ENCODE results near the gene SRP68. TPM values are rescaled to one million over a fixed set of nuclear protein-coding genes. Genes with fewer than 3 reads are reported as not detected.
"Not testable (repeated sequence)": the region's sequence is repeated elsewhere in the genome, so short reads cannot be mapped to it uniquely, and the experiment has no call there.

The SRP68 gene
- total RNA-seq, 2 experiments from 2014 or later: 140 to 141 TPM

- Mint-ChIP-seq H3K27me3 (no peaks in the 10 kb centered on the region), H3K9me3 (no peaks in the 10 kb centered on the region), H3K4me1 (peaks cover 6% of the 10 kb centered on the region), H3K36me3 (peaks cover 31% of the 10 kb centered on the region), H3K27ac (peak overlapping the region; percentile 47), H3K4me3 (no peak overlapping the region)
- DNase-seq: no peak
Observed at GRCh38 chr17:76048025-76048605, 24.2 kb downstream of the SRP68 start.

- Mint-ChIP-seq H3K4me1 (peaks cover 6% of the 10 kb centered on the region), H3K27me3 (no peaks in the 10 kb centered on the region), H3K36me3 (peaks cover 33% of the 10 kb centered on the region), H3K4me3 (no peak overlapping the region), H3K27ac (no peak overlapping the region), H3K9me3 (no peaks in the 10 kb centered on the region)
- DNase-seq: no peak
Observed at GRCh38 chr17:76046064-76046463, 26.3 kb downstream of the SRP68 start.

GRCh38 chr17:76044475-76045007 lies 27.8 kb downstream of the SRP68 start:
- H3K4me1 Mint-ChIP-seq, H3K27ac Mint-ChIP-seq, DNase-seq, H3K4me3 Mint-ChIP-seq, H3K9me3 Mint-ChIP-seq, H3K27me3 Mint-ChIP-seq: not testable (repeated sequence)
- H3K36me3 Mint-ChIP-seq: peaks cover 33% of the 10 kb centered on the region

- not testable (repeated sequence) for DNase-seq, H3K27ac Mint-ChIP-seq, H3K27me3 Mint-ChIP-seq, H3K9me3 Mint-ChIP-seq, H3K4me1 Mint-ChIP-seq, H3K4me3 Mint-ChIP-seq
- peaks cover 26% of the 10 kb centered on the region for H3K36me3 Mint-ChIP-seq
Observed at GRCh38 chr17:76042868-76043267, 29.4 kb downstream of the SRP68 start.

- no peak overlapping the region for H3K27ac Mint-ChIP-seq
- no peak overlapping the region for H3K4me3 Mint-ChIP-seq
- DNase-seq: no peak
- no peaks in the 10 kb centered on the region for H3K27me3 Mint-ChIP-seq
- H3K4me1 Mint-ChIP-seq: peaks cover 4% of the 10 kb centered on the region
- H3K9me3 Mint-ChIP-seq: no peaks in the 10 kb centered on the region
- H3K36me3 Mint-ChIP-seq: peaks cover 25% of the 10 kb centered on the region
Observed at GRCh38 chr17:76040376-76040775, 31.9 kb downstream of the SRP68 start.

- Mint-ChIP-seq H3K4me3 (no peak overlapping the region), H3K27ac (peak overlapping the region; percentile 17), H3K9me3 (no peaks in the 10 kb centered on the region), H3K36me3 (peaks cover 20% of the 10 kb centered on the region), H3K27me3 (no peaks in the 10 kb centered on the region), H3K4me1 (peaks cover 6% of the 10 kb centered on the region)
- DNase-seq: no peak
Observed at GRCh38 chr17:76039121-76039520, 33.2 kb downstream of the SRP68 start.

- DNase-seq: no peak
- Mint-ChIP-seq H3K36me3 (peaks cover 14% of the 10 kb centered on the region), H3K4me3 (no peak overlapping the region), H3K4me1 (peaks cover 10% of the 10 kb centered on the region), H3K27me3 (no peaks in the 10 kb centered on the region), H3K27ac (peak overlapping the region; percentile 59), H3K9me3 (no peaks in the 10 kb centered on the region)
Observed at GRCh38 chr17:76038050-76038449, 34.3 kb downstream of the SRP68 start.

GRCh38 chr17:76036497-76037261 lies 35.6 kb downstream of the SRP68 start:
- Mint-ChIP-seq H3K27me3 (no peaks in the 10 kb centered on the region), H3K4me3 (no peak overlapping the region), H3K36me3 (peaks cover 12% of the 10 kb centered on the region), H3K27ac (no peak overlapping the region), H3K9me3 (no peaks in the 10 kb centered on the region), H3K4me1 (peaks cover 12% of the 10 kb centered on the region)
- no peak for DNase-seq

- Mint-ChIP-seq H3K27ac (no peak overlapping the region), H3K27me3 (no peaks in the 10 kb centered on the region), H3K4me1 (peaks cover 18% of the 10 kb centered on the region), H3K4me3 (no peak overlapping the region), H3K9me3 (no peaks in the 10 kb centered on the region), H3K36me3 (peaks cover 8% of the 10 kb centered on the region)
- no peak for DNase-seq
Observed at GRCh38 chr17:76034428-76035350, 37.6 kb downstream of the SRP68 start.

GRCh38 chr17:76033139-76033538 lies 39.2 kb downstream of the SRP68 start:
- peaks cover 3% of the 10 kb centered on the region for H3K36me3 Mint-ChIP-seq
- H3K27me3 Mint-ChIP-seq: no peaks in the 10 kb centered on the region
- H3K4me1 Mint-ChIP-seq: peaks cover 29% of the 10 kb centered on the region
- H3K4me3 Mint-ChIP-seq: no peak overlapping the region
- H3K27ac Mint-ChIP-seq: no peak overlapping the region
- DNase-seq: no peak
- no peaks in the 10 kb centered on the region for H3K9me3 Mint-ChIP-seq

GRCh38 chr17:76032780-76033108 lies 39.6 kb downstream of the SRP68 start:
- Mint-ChIP-seq H3K36me3 (peaks cover 3% of the 10 kb centered on the region), H3K4me1 (peaks cover 29% of the 10 kb centered on the region)

GRCh38 chr17:76032073-76032779 lies 40.1 kb downstream of the SRP68 start:
- H3K4me1 Mint-ChIP-seq: peaks cover 27% of the 10 kb centered on the region
- no peak overlapping the region for H3K27ac Mint-ChIP-seq
- H3K36me3 Mint-ChIP-seq: peaks cover 3% of the 10 kb centered on the region
- H3K4me3 Mint-ChIP-seq: no peak overlapping the region
- DNase-seq: no peak
- H3K9me3 Mint-ChIP-seq: no peaks in the 10 kb centered on the region
- H3K27me3 Mint-ChIP-seq: no peaks in the 10 kb centered on the region

More at GRCh38 chr17:76032780-76033108, 39.6 kb downstream of the SRP68 start:
- no peak overlapping the region for H3K27ac Mint-ChIP-seq
- no peaks in the 10 kb centered on the region for H3K27me3 Mint-ChIP-seq
- H3K4me3 Mint-ChIP-seq: no peak overlapping the region
- H3K9me3 Mint-ChIP-seq: no peaks in the 10 kb centered on the region
- DNase-seq: no peak

GRCh38 chr17:76027159-76027839 lies 45.0 kb downstream of the SRP68 start, which contains the start of gene EVPL:
EVPL (minus strand) TSS chr17:76027306; CDS start chr17:76027198, 108 bp downstream.
- DNase-seq: no peak
- Mint-ChIP-seq H3K27ac (no peak within 1 kb of the TSS), H3K4me3 (no peak within 1 kb of the TSS), H3K36me3 (no peaks in the 10 kb centered on the region), H3K4me1 (peaks cover 26% of the 10 kb centered on the region), H3K9me3 (no peaks in the 10 kb centered on the region), H3K27me3 (no peaks in the 10 kb centered on the region)

GRCh38 chr17:76026714-76027158 lies 45.6 kb downstream of the SRP68 start:
- no peak overlapping the region for H3K27ac Mint-ChIP-seq
- DNase-seq: no peak
- H3K9me3 Mint-ChIP-seq: no peaks in the 10 kb centered on the region
- H3K36me3 Mint-ChIP-seq: no peaks in the 10 kb centered on the region
- H3K4me3 Mint-ChIP-seq: no peak overlapping the region
- H3K27me3 Mint-ChIP-seq: no peaks in the 10 kb centered on the region
- peaks cover 25% of the 10 kb centered on the region for H3K4me1 Mint-ChIP-seq

Data from activated naive CD8-positive, alpha-beta T cell treated with anti-CD3 and anti-CD28 coated beads for 36 hours (primary cell).